Inferior parietal cortex (tissue), 1 donor: ENCODE results near the gene PRCP.

Experiments used
- DNase-seq: peaks from one replicate; pipeline ENCODE4 v3.0.0-alpha.2; 2016; ENCODE audit errors: extremely low spot score

Gene PRCP

DNA sequence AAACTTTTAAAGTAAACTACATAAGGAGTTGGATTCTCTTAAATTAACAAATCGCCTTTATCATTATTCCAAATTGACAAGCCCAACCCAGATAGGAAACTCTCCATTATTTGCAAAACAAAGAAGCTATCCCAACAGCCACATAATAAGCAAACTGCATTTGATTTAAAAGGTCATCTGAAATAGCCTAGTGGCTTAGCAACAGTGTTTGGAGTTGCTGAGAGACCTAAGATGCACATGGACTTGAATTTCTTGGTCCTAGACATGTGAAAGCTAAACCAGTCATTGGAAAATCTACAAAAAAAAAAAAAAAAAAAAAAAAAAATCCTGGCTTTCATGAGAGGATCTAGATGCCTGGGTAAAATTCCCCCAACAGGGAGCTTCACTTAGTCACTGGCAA is 69.5 kb downstream of the PRCP start:
- DNase-seq: no peak

DNA sequence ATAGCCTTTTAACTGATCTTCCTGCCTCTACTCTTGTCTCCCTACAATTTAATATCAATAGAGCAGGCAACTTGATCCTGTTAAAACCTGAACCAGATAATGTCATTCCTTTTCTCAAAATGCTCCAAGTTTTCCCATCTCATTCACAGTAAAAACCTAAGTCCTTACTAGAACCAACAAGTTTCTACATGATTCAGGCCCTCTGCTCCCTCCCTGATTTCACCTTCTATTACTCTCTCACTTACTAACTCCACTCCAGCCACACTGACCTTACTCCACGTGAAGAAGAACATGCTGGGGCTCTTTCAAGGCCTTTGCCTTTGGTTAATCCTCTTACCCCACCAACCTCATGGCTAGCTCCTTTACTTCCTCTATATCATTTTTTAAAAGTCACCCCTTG is 71.1 kb downstream of the PRCP start:
- no peak for DNase-seq

DNA sequence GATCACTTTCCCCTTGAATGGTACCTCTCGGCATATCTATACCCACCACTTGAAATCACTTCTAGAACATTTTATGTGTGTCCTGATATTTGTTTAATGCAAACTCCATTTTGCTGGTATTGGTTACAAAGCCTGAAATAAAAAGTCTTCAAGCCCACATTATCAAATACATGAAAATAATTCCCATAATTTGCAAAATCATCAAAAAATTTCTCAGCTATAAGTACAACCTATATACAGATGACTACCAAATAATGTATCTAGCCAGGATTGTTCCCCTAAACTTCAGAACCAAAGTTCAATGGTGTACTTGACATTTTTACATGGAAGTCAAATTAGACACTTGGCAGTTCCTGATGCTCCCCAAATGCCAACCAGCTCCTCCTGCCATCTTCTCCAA is 71.8 kb downstream of the PRCP start:
- DNase-seq: no peak

DNA sequence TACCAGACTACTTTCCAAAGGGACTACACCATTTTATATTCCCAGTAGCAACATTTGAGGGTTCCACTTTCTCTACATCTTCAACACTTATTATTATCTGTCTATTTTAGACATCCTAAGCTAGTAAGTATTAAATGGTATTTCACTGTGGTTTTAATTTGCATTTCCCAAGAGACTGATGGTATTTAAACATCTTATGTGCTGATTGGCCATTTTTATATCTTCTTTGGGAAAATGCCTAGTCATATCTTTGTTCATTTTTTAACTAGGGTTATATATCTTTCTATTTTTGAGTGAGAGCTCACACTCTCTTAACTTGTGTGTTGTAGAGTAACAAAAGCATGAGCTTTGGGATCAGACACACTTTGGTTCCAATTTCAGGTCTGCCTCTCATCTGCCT is 73.7 kb downstream of the PRCP start:
- no peak for DNase-seq

DNA sequence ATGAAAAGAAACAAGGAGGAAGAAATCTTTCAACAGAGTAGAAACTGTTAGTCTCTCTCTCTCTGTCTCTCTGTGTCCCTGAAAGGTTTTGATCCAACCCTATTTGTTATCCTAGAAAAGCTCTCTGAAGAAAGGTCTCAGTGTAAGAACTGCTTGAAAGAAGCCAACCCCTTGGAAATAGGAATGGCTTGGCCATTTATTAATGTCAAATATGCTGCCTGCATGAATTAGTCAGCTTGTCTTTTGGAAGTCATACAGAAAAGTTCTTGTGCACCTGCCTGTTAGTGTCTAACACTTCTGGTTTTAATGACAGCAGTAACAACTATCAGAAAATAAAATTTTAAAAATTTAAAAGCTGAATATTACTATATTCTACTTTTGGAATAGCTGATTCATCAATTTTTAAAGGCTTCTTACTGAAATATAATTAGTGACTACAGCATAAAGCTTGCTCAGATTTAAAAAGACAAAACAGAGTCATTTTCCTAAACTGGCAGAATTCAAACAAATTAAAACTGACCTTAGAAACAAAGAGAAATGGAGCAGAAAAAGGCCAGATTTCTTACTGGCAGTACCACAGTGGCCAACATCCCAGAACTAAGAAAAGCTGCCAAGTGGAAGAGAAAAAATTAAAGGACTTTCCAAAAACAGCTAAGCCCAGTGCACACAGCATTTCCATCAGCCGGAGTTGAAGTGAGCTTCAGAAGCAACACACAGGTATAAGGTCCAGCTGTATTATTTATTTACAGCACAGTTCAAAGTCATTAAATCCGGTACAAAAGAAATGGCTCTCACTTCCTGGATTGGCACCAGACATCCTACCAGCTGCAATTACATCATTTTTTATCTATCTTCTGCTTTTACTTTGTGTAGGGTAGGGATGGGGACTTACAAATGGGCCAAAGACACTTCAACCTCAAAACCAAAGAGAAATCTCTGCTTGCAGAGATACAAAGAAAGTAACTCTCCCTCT is 76.3 kb downstream of the PRCP start:
- peak; percentile 66 for DNase-seq

DNA sequence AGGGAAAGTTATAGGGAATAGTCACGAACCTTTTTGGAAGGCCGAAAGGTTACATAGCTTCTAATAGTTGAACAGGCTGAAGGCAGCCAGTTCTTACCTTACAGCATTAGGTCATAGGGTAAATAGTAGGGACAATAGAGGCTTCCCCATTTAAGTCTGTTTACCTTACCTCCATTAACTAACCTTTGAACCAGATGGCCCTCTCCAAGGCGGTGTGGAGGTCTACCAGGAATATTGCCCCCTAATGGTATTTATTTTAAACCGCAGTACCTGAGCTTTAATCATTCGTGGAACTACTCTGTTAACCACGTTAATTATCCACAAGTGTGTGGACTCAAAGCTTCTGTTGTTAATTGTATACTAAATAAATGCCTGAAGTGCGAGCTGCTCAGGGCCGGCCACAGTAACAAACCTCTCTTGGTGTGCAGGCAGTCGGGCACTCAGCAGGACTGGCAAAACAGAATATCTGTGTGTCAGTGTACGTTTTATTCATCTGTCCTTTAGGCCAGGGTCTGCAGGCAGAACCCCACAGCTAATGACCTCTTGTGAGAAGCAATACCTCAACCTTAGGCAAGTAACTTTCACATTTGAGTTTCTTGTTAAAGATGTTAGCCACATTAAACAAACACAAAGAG is 81.7 kb downstream of the PRCP start:
- no peak for DNase-seq

DNA sequence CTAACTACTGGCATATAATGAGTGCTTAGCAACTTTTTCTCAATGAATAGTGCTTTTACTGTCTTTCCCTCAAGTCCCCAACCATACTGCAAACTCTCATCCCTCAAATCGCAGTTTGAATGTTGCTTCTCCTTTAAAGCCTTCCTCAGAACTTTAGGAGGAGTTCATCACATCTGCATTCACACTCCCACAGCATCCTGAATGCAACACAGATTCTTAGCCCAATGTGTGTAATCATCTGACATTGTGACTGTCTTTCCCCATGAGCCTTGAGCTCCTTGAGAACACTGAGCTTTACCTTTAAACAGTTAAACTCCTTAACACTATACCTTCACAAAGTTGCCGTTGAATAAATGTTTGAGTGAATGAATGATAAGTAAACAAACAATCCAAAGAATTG is 84.8 kb downstream of the PRCP start:
- DNase-seq: no peak

DNA sequence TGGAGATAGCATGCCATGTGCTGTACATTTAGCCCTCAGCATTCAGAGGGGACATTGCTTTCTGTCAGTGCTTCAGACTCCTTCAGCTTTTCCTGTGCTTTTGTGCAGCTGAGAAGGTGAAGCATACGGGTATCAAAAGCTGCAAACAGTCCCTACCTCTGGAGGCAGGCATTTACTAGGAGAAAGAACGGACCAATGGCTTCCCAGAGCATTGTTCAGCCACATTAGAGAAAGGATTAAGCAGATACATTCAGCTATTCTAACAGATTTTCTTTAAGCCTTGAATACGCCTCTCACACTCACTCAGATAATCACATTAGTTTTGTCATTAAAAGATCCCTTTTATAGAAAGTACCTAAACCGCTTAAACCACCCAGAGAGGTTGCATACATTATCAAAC is 85.9 kb downstream of the PRCP start:
- no peak for DNase-seq

DNA sequence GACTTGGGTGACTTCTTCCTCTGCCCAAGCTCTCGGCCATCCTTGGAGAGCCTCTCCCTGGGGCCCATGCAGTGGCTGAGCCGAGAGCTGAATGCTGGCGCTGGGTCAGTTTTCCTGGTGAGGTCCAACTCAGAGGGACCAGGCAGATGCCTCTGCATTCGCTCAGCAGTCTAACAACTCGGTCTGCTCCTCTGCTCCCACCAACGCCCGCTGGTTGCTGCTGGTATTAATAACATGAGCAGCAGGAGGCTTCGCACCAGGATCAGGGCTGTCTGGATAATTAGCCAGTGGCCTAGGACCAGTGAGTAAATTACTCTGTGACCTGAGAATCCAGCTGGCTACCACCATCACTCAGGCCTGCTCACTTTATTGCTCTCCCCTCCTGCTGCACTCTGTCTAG is 88.9 kb downstream of the PRCP start:
- no peak for DNase-seq

DNA sequence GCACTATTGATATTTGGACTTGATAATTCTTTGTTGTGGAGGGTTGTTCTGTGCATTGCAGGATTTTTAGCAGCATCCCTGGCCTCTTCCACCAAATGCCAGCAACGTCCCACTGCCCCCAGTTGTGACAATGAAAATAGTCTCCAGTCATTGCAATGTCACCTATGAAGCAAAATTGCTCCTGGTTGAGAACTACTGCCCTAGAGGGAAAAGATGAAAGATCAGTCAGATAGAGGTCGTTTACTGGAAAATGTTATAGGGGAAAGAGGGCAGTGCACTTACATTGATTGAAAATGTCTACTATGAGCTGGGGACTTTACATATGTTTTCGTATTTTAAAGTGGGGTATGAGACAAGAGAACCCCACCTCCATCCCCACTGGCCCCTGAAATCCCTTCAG is 89.5 kb downstream of the PRCP start:
- no peak for DNase-seq

DNA sequence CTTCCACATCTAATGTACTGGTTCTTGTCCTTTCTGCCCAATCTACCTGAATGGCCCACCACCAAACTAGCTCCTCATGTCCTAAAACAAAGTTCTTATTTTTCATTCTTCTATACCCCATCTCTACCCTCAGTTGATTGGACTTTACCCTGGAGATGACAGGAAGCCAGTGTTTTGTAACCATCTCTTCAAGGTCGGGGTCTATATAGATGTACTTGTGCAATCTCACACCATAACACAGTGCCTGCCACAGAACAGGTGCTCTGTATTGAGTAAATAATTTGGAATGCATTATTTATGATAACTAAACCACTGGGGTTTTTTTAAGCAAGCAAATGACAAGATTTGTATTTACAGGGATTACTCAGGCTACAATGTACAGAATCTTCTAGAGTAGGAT is 89.9 kb downstream of the PRCP start:
- no peak for DNase-seq

DNA sequence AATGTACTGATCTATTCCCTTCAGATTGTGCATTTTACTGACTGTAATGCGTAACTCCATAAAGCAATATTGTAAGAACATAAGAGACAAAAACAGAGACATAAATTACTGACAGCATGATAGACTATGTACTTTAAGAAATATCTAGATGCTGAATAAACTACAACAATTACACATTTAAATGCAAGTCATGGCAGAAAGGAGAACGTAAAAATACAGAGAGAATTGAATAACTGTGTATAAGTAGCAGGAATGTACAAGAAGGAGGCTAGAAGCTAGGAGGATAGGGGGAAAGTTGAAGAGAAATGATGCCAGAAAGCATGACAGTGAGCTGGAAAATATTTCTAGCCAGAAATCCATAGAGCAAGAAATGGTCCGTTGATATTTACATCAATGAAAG is 92.6 kb downstream of the PRCP start:
- DNase-seq: no peak

DNA sequence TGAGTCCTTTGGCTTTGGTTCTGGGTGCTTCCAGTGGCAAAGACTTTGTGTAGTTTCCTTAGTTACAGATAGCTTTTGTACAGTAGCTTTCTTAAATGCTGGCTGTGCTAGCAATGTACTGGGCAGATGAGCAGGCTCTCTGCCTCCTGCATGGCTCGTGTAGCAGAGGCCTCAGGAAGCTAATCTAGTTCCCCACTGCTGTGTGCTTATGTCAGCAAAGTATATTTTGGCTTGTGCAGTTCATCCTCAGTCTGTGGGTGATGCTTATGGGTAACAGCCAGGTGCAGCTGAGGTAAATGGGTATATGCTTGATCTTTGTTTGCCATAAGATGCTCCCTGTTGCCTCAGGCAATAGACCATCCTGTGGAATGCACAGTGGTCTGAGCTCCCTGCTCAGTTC is 97.5 kb downstream of the PRCP start:
- DNase-seq: no peak

DNA sequence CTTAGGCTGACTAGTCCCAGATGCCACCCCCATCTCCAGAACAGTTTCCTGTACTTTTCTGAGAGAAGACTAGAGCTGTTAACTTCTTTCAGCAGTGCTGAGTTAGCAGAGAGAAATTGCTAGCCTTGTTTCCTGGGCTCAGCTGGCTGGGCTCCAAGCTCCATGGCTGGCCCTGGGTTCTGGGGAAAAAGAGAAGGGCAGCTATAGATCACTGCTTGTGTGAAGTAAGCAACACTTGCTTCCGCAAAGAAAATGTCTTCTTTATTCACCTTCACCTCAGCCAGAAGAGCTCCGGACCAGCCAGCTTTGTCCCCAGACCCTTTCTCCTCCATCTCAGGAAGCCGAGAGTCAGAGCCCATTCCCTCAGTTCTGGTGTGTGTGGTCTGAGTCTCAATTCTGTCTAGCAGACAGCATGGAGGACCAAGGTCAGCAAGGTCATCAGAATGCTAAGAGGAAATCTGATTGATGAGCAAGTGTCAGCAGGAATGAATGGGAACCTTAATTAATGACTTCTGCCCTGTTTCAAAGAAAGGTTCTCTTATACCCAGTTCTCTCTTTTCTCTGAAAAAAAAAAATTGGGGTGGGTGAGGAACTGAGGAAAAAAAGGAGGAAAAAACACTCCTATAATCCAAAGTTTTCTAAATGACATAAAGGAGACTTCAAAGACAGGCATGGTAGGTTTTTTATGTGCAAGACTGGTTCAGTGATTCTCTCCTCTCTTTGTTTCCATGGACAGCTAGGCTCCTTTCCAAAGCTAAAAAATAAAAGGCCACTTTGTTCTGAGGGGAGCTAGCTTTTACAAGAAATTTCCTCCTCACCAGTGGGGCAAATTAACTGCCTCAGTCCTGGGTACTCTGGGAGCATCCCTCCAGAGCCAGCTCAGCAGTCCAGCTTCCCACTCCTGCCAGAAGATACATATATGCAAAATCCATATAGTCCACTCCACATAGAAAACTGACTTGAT is 103.0 kb downstream of the PRCP start:
- peak; percentile 83 for DNase-seq

DNA sequence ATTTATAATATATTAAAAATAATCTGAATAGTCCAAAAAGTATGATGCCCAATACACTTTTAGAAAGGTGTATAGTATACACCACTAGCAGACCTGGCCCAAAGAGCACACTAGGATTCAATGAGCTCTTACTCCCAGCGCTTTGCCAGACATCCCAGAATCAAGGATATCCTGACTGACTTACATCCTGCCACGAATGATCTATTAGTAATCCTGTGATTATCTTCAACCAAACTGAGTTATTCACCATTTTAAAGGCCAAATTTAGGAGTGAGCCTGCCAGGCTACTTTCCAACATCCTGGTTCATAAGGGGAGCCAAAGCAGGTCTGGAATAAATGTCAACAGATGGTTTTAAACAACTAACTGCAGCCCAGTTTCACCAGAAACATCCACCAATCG is 105.7 kb downstream of the PRCP start:
- DNase-seq: no peak

DNA sequence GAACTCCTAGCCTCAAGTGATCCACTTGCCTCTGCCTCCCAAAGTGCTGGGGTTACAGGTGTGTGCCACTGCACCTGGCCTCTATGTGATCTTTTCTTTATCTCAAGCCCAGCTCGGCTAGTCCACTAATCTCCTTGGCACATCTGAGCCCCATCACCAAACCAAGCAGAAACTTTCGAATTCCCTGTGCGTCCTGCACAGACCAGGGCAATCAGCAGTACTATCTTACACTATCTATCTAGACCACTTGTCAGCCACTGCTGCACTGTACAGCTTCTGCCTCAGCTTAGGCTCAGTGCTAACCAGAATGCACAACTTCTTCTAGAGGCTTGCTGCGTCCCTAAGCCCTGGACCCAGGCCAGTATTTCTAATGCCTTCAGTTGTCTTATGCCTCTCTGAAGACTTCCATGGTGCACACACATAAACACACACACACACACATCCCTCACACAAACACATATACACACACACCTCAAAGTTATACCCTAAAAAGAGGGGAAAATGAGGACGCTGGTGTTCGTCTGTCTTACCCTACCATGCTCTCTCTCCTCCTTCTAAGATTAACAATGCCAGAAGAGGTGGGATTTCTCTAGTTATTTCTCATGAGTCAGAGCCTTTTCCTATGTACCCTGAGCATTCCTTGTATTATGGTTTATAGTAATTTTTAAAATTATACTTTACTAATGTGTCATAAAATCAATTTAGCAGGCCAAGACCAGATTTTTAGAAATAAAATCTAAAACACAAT is 107.2 kb downstream of the PRCP start:
- DNase-seq: no peak

DNA sequence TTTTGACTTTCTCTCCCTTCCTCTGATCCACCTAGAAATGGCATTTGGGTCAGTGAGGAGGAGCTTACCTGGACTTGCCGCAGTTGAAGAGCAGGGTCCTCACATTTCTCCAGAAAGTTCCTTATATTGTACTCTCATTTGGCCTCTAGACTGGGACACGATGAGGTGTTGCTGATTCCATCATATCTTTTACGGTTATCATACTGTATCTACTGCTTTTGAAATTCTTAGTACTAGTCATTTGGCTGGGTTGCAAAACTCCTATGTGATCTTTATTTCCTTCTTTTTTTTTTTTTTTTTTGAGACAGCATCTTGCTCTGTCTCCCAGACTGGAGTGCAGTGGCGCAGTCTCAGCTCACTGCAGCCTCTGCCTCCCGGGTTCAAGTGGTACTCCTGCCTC is 107.9 kb downstream of the PRCP start:
- no peak for DNase-seq

DNA sequence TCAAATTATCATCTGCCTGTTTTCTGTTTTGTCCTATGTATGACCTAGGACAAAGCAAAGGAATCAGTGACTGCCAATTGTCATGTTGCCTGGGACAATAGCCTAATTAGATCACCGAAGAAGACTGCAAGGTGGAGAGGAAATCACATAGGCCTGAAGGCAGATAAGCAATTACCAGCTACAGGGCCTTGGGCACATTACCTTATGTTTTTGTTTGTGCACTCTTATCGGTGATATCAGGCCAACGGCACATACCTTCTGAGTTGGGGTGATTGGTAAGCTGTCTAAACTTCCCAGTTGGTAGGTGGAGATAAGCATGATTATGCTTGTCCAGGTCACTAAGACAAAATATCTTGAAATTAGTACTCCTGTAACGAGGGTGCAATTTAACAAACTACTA is 108.5 kb downstream of the PRCP start:
- no peak for DNase-seq

DNA sequence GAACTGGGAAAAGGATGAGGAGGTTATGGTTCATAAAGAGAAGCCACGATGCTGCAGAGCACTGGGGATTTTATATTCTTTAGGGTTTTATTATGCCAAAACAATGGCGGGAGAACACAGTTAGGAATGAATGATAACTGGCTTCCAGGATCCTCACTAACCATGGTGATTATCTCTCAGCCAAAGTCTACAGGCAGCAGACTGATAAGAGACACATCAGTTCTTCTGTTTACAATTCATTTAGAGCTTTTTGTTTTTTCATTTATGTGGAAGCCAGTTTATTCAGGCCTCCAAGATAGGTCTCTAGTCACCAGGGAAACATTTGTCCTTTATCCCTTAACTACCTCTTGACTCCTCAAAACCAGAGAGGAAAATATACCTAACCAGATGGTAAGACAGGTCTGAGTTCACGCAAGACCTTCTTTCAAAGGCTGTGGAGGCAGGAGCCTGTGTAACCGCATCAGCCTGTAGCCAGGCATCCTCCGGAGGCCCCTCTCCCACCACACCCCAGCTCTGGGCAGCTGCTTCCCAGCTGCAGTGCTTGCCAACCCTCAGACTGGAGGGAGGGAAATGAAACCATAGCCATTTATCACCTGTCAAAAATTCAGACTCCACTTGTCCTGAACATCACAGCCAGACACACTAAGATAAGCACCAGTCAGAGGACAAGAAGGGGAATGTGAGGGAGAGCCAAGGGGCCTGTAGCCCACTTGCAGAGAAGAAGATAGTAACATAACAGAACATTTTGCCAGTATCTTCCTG is 109.3 kb downstream of the PRCP start:
- no peak for DNase-seq

DNA sequence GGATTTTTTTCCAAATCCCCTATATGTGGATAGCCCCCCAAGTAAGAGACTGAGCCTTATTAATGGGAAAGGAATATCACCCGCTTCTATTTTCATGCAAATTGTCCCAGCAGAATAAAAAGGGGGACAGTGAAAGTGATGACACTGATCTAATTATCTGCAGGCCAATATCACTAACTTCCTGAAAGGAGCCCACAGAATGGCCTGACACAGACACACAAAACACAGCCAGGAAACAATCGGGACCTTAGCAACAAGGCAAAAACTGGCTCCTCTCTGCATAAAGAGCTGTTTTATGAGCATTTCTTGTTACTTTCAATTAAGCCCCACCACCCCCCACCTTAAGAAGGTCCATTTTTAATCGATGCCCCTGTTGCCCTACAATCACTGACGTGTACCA is 112.2 kb downstream of the PRCP start:
- DNase-seq: no peak

DNA sequence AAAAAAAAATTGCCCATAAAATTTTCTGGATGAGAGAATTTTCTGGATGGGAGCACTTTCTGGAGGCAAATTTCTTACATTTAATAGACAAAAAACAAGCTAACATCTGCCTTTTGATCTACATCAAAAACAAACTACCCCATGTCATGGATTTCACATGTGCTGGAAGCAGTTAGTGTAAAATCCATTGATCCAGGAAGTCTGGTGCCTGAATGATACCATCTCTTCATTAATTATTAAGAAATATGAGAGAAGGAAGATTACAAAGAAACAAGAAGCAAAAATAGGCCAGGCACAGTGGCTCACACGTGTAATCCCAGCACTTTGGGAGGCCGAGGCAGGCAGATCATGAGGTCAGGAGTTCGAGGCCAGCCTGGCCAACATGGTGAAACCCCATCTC is 113.4 kb downstream of the PRCP start:
- DNase-seq: no peak
